ENCODE data around the gene ABHD10. TPM values are rescaled to one million over a fixed set of nuclear protein-coding genes. Genes with fewer than 3 reads are reported as not detected.
A peak's percentile ranks its signal among the peaks of the same experiment; 100 is the strongest.

Gene ABHD10
- total RNA-seq, 2 donors from 2014 or later, result 27.6 to 30.9 TPM

GRCh38 chr3:111961461-111962164, 17.2 kb upstream of the ABHD10 start:
- no peak for DNase-seq
- no peak for ATAC-seq
- intact Hi-C loops (cut with DNase I), result loop anchor here (10.0 kb wide), 2 partner anchors 47 to 97 kb away; no protein-coding TSS in a partner anchor

GRCh38 chr3:111963424-111963823, 15.4 kb upstream of the ABHD10 start:
- ATAC-seq, result no peak
- DNase-seq, result no peak
- intact Hi-C loops (cut with DNase I), result loop anchor here (10.0 kb wide), 2 partner anchors 49 to 99 kb away; no protein-coding TSS in a partner anchor

GRCh38 chr3:111965484-111965883, 13.3 kb upstream of the ABHD10 start:
- DNase-seq, result no peak
- intact Hi-C loops (cut with DNase I), result loop anchor here (5.0 to 10.0 kb wide), 3 partner anchors 51 to 298 kb away; no protein-coding TSS in a partner anchor
- no peak for ATAC-seq

- DNase-seq (no peak), ATAC-seq (peak in 1 of 2 donors; percentile 43)
- intact Hi-C loops (cut with DNase I), result loop anchor here (1.0 to 10.0 kb wide), 6 partner anchors 52 to 300 kb away; no protein-coding TSS in a partner anchor
Observed at GRCh38 chr3:111967068-111967467, 11.8 kb upstream of the ABHD10 start.

DNA sequence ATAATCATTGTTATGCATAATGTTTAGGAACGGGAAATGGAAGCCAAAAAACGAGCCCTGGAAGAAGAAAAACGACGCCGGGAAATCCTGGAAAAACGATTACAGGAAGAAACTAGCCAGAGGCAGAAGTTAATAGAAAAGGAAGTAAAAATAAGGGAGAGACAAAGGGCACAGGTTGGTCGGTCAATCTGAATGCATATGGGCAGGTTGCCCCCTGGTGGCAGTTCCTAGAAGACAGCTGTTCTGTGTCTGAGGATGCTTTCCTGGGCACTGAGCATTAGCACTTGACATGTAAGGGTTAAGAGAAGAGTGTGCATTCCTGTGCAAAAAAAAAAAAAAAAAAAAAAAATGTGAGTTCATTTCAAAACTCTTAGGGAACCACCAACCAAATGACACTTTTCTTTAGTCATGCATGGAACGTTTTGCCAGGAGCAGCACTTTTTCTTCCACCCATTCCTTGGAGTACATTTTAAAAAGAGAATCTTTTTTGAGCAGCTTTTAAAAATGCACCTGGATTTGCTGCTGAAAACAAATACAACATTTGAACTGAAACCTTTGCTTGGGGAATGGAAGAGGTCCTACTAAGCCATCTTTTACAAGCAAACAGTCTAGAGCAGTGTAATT, 11.1 kb upstream of the ABHD10 start:
- DNase-seq (peak; percentile 85), ATAC-seq (peak; percentile 81 to 94)
- intact Hi-C loops (cut with DNase I), result loop anchor here (1.0 to 10.0 kb wide), 6 partner anchors 53 to 300 kb away; no protein-coding TSS in a partner anchor

GRCh38 chr3:111968319-111969054, 10.3 kb upstream of the ABHD10 start:
- intact Hi-C loops (cut with DNase I), result loop anchor here (5.0 to 10.0 kb wide), 3 partner anchors 54 to 301 kb away; no protein-coding TSS in a partner anchor
- no peak for DNase-seq
- no peak for ATAC-seq

GRCh38 chr3:111970376-111970775, 8.4 kb upstream of the ABHD10 start:
- DNase-seq (no peak), ATAC-seq (no peak)
- intact Hi-C loops (cut with DNase I), result no loop called here

DNA sequence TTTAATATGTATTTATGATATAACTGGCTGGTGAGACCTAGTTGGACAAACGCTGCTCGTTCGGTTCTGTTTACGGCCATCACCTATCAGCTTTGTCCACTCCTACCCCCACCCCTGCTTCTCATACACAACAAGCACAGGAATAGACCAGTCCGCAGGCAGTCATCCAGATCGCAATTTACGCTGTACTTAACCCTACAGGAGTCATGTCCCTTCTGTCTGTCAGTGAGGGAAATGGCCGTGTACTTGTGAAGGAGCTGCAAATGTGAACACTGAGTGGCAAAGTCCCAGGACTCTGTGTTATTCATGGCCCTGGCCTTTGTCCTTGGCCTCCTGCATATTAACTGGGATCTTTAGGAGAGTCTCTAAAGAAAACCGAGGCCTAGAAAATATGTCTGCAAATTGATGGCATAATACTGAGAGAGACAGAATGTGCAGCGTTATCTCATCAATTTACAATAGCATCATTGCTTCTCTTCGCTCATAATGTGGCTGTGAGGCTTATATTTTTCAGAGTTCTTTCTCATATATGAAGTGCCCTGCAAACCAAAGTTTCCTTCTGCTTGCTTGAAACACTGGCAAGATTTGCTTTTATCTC, 7.2 kb upstream of the ABHD10 start:
- intact Hi-C loops (cut with DNase I), result no loop called here
- ATAC-seq (peak; percentile 47 to 84), DNase-seq (peak; percentile 26)

GRCh38 chr3:111972891-111973290, 5.9 kb upstream of the ABHD10 start:
- intact Hi-C loops (cut with DNase I), result no loop called here
- no peak for DNase-seq
- no peak for ATAC-seq

- intact Hi-C loops (cut with DNase I), result no loop called here
- DNase-seq (no peak), ATAC-seq (no peak)
Observed at GRCh38 chr3:111975131-111975530, 3.7 kb upstream of the ABHD10 start.

- DNase-seq (no peak), ATAC-seq (no peak)
- intact Hi-C loops (cut with DNase I), result no loop called here
Observed at GRCh38 chr3:111976254-111976653, 2.6 kb upstream of the ABHD10 start.

DNA sequence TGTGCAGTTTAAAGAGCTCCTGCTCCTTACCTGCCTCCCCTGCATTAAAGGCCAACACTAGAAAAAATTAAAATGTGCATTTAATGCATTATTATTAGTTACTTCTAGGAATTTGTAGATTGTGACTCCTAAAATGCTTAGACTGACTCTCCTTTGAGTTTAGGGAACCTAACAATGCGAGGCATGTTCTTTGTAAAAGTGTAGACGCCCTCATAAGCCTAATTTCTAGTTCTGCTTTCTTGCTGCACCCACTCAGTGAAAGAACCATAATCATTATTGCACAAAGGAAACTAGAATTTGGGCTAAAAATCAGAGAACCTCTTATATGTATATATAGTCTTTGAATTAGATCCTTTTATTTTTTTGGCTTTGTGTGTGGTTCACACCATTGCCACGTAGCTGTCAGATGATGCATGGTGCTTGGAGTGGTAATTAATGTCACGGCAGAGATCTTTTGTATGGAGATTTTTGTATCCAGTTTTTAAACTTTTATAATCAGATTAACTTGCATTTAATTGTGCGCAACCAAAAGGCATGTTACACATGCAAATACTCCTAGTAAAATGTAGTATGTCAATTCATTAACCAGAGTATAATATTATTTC, 710 bp downstream of the ABHD10 start:
- DNase-seq (no peak), ATAC-seq (peak; percentile 15 to 18)
- intact Hi-C loops (cut with DNase I), result no loop called here

- intact Hi-C loops (cut with DNase I), result no loop called here
- ATAC-seq (no peak), DNase-seq (no peak)
Observed at GRCh38 chr3:111980716-111981456, 2.1 kb downstream of the ABHD10 start.

DNA sequence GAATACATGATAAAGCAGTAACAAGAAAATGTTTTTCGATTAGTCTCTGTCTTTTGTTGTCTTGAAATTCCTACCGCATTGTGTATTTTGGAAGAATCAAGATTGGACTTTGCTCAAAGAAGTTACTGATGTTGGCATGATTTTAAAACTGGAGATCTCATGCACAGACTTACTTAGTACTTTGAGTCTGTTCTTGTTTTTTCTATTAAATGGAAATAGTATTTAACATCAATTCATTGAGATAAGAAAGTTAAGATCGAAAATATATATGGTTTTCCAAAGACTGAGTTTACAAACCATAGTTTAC, 2.6 kb downstream of the ABHD10 start:
- ATAC-seq (no peak), DNase-seq (no peak)
- intact Hi-C loops (cut with DNase I), result no loop called here

DNA sequence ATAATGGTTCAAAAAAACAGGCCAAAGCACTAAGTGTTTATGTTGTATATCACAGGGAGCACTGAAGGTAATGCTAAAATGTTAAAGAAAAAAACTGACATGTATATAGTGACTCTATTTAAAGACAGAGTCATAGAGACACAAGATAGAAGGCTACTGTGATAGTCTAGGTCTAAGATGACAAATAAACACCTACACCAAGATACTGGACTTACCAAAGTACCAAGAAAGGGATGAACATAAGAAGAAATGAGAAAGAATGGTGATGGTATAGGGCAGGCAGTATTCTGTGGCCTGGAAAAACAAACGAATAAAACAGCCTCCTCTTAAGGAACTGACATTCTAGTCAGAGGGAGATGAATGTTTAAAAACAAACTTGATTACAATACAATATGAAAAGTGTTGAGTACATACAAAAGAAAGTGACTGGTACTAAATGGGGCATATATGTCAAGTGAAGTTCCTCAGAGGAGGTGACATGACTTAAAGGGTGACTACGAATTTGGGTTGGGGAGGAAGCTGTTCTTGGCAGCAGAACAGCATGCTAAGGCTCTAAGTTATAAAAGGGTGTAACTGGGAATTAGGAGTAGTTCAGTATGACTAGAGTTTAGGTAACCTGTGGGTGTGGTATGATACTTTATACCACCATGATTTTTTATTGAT, 5.9 kb downstream of the ABHD10 start:
- intact Hi-C loops (cut with DNase I), result loop anchor here in 1 of 2 donors (5.0 kb wide), 1 partner anchor 58 kb away; no protein-coding TSS in a partner anchor
- DNase-seq, result no peak
- no peak for ATAC-seq

- DNase-seq (no peak), ATAC-seq (no peak)
- intact Hi-C loops (cut with DNase I), result loop anchor here in 1 of 2 donors (5.0 kb wide), 1 partner anchor 56 kb away; no protein-coding TSS in a partner anchor
Observed at GRCh38 chr3:111986800-111987199, 8.0 kb downstream of the ABHD10 start.

DNA sequence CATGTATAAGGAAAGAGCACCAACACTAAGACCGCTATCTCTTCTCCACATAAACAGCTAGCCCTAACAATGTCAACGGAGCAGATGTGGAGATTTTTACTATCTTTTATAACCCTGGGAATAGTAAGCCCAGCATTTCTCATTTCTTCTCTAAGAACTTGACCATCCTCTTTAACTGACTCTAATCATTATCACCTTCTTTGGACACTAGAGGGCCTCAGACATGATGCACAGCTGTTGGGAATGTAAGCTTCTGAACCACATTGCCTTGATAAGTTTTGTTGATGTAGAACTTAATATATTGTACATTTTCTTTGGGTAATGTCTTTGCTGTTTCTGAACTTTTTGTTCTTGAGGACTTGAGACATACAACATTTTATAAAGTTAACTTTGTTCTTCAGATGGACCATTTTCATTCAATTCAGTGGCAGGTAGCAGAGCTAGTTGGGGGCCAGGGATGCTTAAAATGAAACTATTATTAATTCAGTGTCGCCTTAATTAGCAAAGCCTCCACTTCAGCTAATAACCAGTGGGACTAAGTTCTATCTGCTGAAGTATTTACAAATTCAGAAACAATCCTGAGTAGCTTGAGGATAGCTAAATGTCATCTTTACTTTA, 10.3 kb downstream of the ABHD10 start:
- no peak for DNase-seq
- peak; percentile 70 to 80 for ATAC-seq
- intact Hi-C loops (cut with DNase I), result loop anchor here in 1 of 2 donors (5.0 kb wide), 1 partner anchor 53 kb away; no protein-coding TSS in a partner anchor

Measured in left cardiac atrium (tissue), 4 donors.